Colonic mucosa (tissue), 4 donors: ENCODE measurements around the gene SNX33. TPM values are rescaled to one million over a fixed set of nuclear protein-coding genes. Genes with fewer than 3 reads are reported as not detected.
"Not testable (repeated sequence)": the region's sequence is repeated elsewhere in the genome, so short reads cannot be mapped to it uniquely, and the experiment has no call there.

Experiments used
- DNase-seq: peaks from one replicate; pipeline ENCODE4 v3.0.0-alpha.2; 2020
- H3K27ac ChIP-seq: fragments of 200-600 bp; one replicate; pipeline ENCODE4 v1.8.0; 2021
- H3K27me3 ChIP-seq: fragments of 200-600 bp; one replicate; pipeline ENCODE4 v1.8.0; 2021
- H3K36me3 ChIP-seq: fragments of 200-600 bp; one replicate; pipeline ENCODE4 v1.8.0; 2021
- H3K4me1 ChIP-seq: fragments of 200-600 bp; one replicate; pipeline ENCODE4 v1.8.0; 2021; ENCODE audit warnings: mild to moderate bottlenecking
- H3K4me3 ChIP-seq: fragments of 200-600 bp; one replicate; pipeline ENCODE4 v1.8.0; 2021
- H3K9ac ChIP-seq, 2 donors: one replicate each; pipeline ENCODE4 v1.7.0; 2013; ENCODE audit warnings: control low read depth in 2 of 2, low read depth in 2 of 2, low read length in 2 of 2
- H3K9me3 ChIP-seq: fragments of 200-600 bp; one replicate; pipeline ENCODE4 v1.8.0; 2021
- CTCF ChIP-seq: fragments of 200-600 bp; IDR thresholded peaks from one replicate; pipeline ENCODE4 v1.8.0; 2022; ENCODE audit warnings: antibody characterized with exemption, mild to moderate bottlenecking
- intact Hi-C: fragments of 100-400 bp; cut with DNase I; formaldehyde crosslinking; loops from one replicate; pipeline ENCODE4 v1.14.1; 2022
- total RNA-seq, 2 donors: library from RNA; stranded (reverse); fragmentation: NEBNext Ultra II Directional in 1 of 2; extraction: Animal tissue kit (Norgen Biotek cat#: 25700) in 1 of 2; gene quantifications; one replicate each; pipeline ENCODE4 v1.2.1, GENCODE V29; 2021
- donor health status: healthy.
- donor health status: DM: no; HTN: no; CAD: no.
- donor health status: DM: no; HTN: no; CAD: no.

Gene SNX33
- total RNA-seq, 2 donors from 2014 or later, result 26.2 to 28.1 TPM

- not testable (repeated sequence) for H3K4me3 ChIP-seq, H3K27ac ChIP-seq, H3K27me3 ChIP-seq, H3K36me3 ChIP-seq, H3K9ac ChIP-seq, H3K4me1 ChIP-seq, H3K9me3 ChIP-seq
- intact Hi-C loops, result loop anchor here (5.0 to 10.0 kb wide), 2 partner anchors 49 to 116 kb away; no protein-coding TSS in a partner anchor
- TF ChIP-seq CTCF, result peak; percentile 87
- peak; percentile 84 for DNase-seq
Measured at GRCh38 chr15:75686212-75686642, 38.5 kb downstream of the SNX33 start.

GRCh38 chr15:75687486-75688277 lies 40.0 kb downstream of the SNX33 start:
- no peaks in the 10 kb centered on the region for H3K36me3 ChIP-seq
- intact Hi-C loops, result loop anchor here (5.0 to 10.0 kb wide), 2 partner anchors 47 to 115 kb away; no protein-coding TSS in a partner anchor
- no peaks in the 10 kb centered on the region for H3K4me1 ChIP-seq
- no peaks in the 10 kb centered on the region for H3K9me3 ChIP-seq
- no peak overlapping the region for H3K4me3 ChIP-seq
- H3K27me3 ChIP-seq, result no peaks in the 10 kb centered on the region
- no peak for DNase-seq
- no peak for TF ChIP-seq CTCF
- H3K9ac ChIP-seq, result no peak overlapping the region
- no peak overlapping the region for H3K27ac ChIP-seq

GRCh38 chr15:75688278-75688557 lies 40.5 kb downstream of the SNX33 start:
- intact Hi-C loops, result loop anchor here (5.0 to 10.0 kb wide), 2 partner anchors 47 to 114 kb away; no protein-coding TSS in a partner anchor
- no peak for TF ChIP-seq CTCF
- Histone ChIP-seq H3K36me3 (no peaks in the 10 kb centered on the region), H3K9me3 (no peaks in the 10 kb centered on the region), H3K4me1 (no peaks in the 10 kb centered on the region), H3K27ac (no peak overlapping the region), H3K9ac (no peak overlapping the region), H3K4me3 (no peak overlapping the region), H3K27me3 (no peaks in the 10 kb centered on the region)
- DNase-seq, result no peak

- intact Hi-C loops, result loop anchor here (5.0 to 10.0 kb wide), 2 partner anchors 46 to 113 kb away; no protein-coding TSS in a partner anchor
- Histone ChIP-seq H3K4me3 (no peak overlapping the region), H3K9me3 (no peaks in the 10 kb centered on the region), H3K27me3 (no peaks in the 10 kb centered on the region), H3K9ac (no peak overlapping the region), H3K27ac (no peak overlapping the region), H3K4me1 (no peaks in the 10 kb centered on the region), H3K36me3 (no peaks in the 10 kb centered on the region)
- no peak for DNase-seq
- no peak for TF ChIP-seq CTCF
Measured at GRCh38 chr15:75688831-75689230, 41.1 kb downstream of the SNX33 start.

- H3K27ac ChIP-seq, H3K9ac ChIP-seq, H3K36me3 ChIP-seq, DNase-seq, H3K4me1 ChIP-seq, H3K27me3 ChIP-seq, H3K9me3 ChIP-seq, H3K4me3 ChIP-seq: not testable (repeated sequence)
- intact Hi-C loops, result loop anchor here (5.0 to 10.0 kb wide), 2 partner anchors 45 to 113 kb away; no protein-coding TSS in a partner anchor
Measured at GRCh38 chr15:75689429-75689828, 41.7 kb downstream of the SNX33 start.

- H3K27me3 ChIP-seq, H3K36me3 ChIP-seq, intact Hi-C loops, H3K4me3 ChIP-seq, H3K9ac ChIP-seq, DNase-seq, H3K9me3 ChIP-seq, H3K27ac ChIP-seq, H3K4me1 ChIP-seq: not testable (repeated sequence)
Measured at GRCh38 chr15:75692311-75692710, 44.6 kb downstream of the SNX33 start.

- H3K27me3 ChIP-seq, DNase-seq, H3K36me3 ChIP-seq, H3K27ac ChIP-seq, intact Hi-C loops, H3K9me3 ChIP-seq, H3K9ac ChIP-seq, H3K4me3 ChIP-seq, H3K4me1 ChIP-seq: not testable (repeated sequence)
Measured at GRCh38 chr15:75693028-75693427, 45.3 kb downstream of the SNX33 start.
